ENCODE measurements around the gene GPATCH4.

DNA sequence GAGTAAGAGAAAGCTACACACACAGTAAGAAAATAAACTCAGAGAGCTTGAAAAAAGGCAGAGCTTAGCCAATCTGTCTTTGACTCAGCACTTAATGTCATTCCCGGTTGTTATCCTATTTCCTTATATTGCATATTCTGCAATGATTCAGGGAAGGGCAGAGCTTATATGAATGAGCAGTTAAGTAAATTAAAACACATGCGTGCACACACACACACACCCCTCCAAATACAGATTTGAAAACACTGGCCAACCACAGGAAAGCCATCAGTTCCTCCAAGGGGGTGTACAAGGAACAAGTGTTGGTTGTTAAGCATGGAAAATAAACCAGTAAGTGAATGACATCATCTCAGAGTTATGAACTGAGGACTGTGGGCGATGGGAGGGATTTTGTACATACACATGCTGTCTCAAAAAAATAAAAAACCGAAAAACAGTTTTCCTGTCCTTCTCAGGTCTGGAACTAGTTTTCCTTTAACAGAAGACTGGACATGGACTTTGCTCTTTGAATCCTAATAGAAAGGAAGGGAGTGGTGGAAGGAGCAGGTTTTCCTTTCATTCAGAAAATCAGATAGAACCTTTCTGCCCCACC, 29.9 kb downstream of the GPATCH4 start:
- TF ChIP-seq CTCF (IDR thresholded peaks at IDR 0.05), result no peak
- TF ChIP-seq EZH2 (IDR thresholded peaks at IDR 0.05; ENCODE audit: borderline replicate concordance, insufficient read depth, low read depth, low read length, poor library complexity, severe bottlenecking), result no peak
